H1 (cell line): ENCODE measurements around the gene MUC5AC. TPM values are rescaled to one million over a fixed set of nuclear protein-coding genes. Genes with fewer than 3 reads are reported as not detected.

Source experiments
- CTCF ChIA-PET: fragments of 300-600 bp; sonication (Branson Sonifier 250); formaldehyde crosslinking; loops from one replicate; lab custom pipeline; 2021; ENCODE audit not compliant: partially characterized antibody; lab: Charles Lee
- POLR2A ChIA-PET: fragments of 300-600 bp; sonication (Branson Sonifier 250); formaldehyde crosslinking; loops from one replicate; lab custom pipeline; 2021; ENCODE audit warnings: inconsistent platforms; ENCODE audit not compliant: partially characterized antibody; lab: Charles Lee
- DNase-seq, 2 experiments: peaks; one replicate each; pipeline versions ENCODE4 v3.0.0 to v3.0.0-alpha.2; 2010 to 2022; ENCODE audit warnings: low spot score in 2 of 2, low read depth in 1 of 2, mixed read lengths in 1 of 2
- FAIRE-seq: peaks from 2 replicates; lab custom pipeline; 2011; peaks lifted over from hg19 to GRCh38; lab: Jason Lieb, UNC
- H2AFZ ChIP-seq: 2 replicates; pipeline ENCODE4 v1.8.1; 2012; ENCODE audit warnings: low read length, inconsistent platforms
- H2AK5ac ChIP-seq: 2 replicates; pipeline ENCODE4 v1.6.1; 2013; ENCODE audit warnings: low read depth, low read length
- H2BK120ac ChIP-seq: replicated peaks from 2 replicates; pipeline ENCODE3; 2013; ENCODE audit warnings: low read depth, low read length, inconsistent platforms
- H2BK12ac ChIP-seq: 2 replicates; pipeline ENCODE4 v1.6.1; 2013; ENCODE audit warnings: low read depth, low read length
- H2BK15ac ChIP-seq: 2 replicates; pipeline ENCODE4 v1.6.1; 2013; ENCODE audit warnings: low read length
- H2BK20ac ChIP-seq: 2 replicates; pipeline ENCODE4 v1.6.1; 2013; ENCODE audit warnings: low read length
- H2BK5ac ChIP-seq: 2 replicates; pipeline ENCODE4 v1.6.1; 2013; ENCODE audit warnings: low read depth, low read length
- H3K14ac ChIP-seq: 2 replicates; pipeline ENCODE4 v1.6.1; 2013; ENCODE audit warnings: inconsistent platforms; ENCODE audit not compliant: insufficient read length
- H3K18ac ChIP-seq: 2 replicates; pipeline ENCODE4 v1.6.1; 2013; ENCODE audit warnings: low read length; ENCODE audit errors: extremely low read depth
- H3K23ac ChIP-seq: 2 replicates; pipeline ENCODE4 v1.6.1; 2013; ENCODE audit warnings: inconsistent platforms; ENCODE audit not compliant: insufficient read length
- H3K23me2 ChIP-seq: 2 replicates; pipeline ENCODE4 v1.6.1; 2013; ENCODE audit warnings: low read depth, low read length
- H3K27ac ChIP-seq: 2 replicates; pipeline ENCODE4 v1.6.1; 2011; ENCODE audit warnings: low read depth, low read length, inconsistent platforms
- H3K27me3 ChIP-seq, 4 experiments: replicated peaks in 1 of 4; 1 replicate in 1 of 4; 2 replicates in 3 of 4; pipeline versions ENCODE4 v1.6.1 to v1.8.1; 2011 to 2013; ENCODE audit warnings: low read length in 3 of 4, mild to moderate bottlenecking in 3 of 4, inconsistent platforms in 2 of 4, mixed read lengths in 2 of 4, moderate library complexity in 1 of 4; ENCODE audit not compliant: control insufficient read depth in 3 of 4, insufficient read depth in 3 of 4; ENCODE audit errors: extremely low read depth in 1 of 4
- H3K36me3 ChIP-seq, 4 experiments: 2 replicates each; pipeline versions ENCODE4 v1.6.1 to v1.8.1; 2011 to 2013; ENCODE audit warnings: mild to moderate bottlenecking in 4 of 4, low read length in 3 of 4, moderate library complexity in 2 of 4, control low read depth in 1 of 4, inconsistent platforms in 1 of 4; ENCODE audit not compliant: insufficient read depth in 4 of 4, control insufficient read depth in 2 of 4
- H3K4ac ChIP-seq: replicated peaks from 2 replicates; pipeline ENCODE3; 2013; ENCODE audit warnings: low read length, low read depth, mixed read lengths, inconsistent platforms; ENCODE audit not compliant: insufficient read length
- H3K4me1 ChIP-seq, 4 experiments: replicated peaks in 1 of 4; 1 replicate in 1 of 4; 2 replicates in 3 of 4; pipeline versions ENCODE4 v1.6.1 to v1.8.1; 2011 to 2013; ENCODE audit warnings: low read length in 3 of 4, inconsistent platforms in 2 of 4, mixed read lengths in 1 of 4; ENCODE audit not compliant: insufficient read depth in 4 of 4, control insufficient read depth in 3 of 4
- H3K4me2 ChIP-seq, 2 experiments: 2 replicates each; pipeline versions ENCODE4 v1.6.1 to v1.8.1; 2011 to 2013; ENCODE audit warnings: low read depth in 2 of 2, low read length in 2 of 2, control low read depth in 1 of 2, inconsistent platforms in 1 of 2, mild to moderate bottlenecking in 1 of 2; ENCODE audit not compliant: insufficient read depth in 1 of 2
- H3K4me3 ChIP-seq, 4 experiments: fragments of 200-600, 300-600 bp in 1 of 4; sonication (generic), shearing (Covaris generic), sonication (Bioruptor Twin) in 1 of 4; 2 replicates each; pipeline versions ENCODE4 v1.5.1 to v1.8.1; 2011 to 2016; ENCODE audit warnings: low read length in 4 of 4, low read depth in 3 of 4, control low read depth in 2 of 4, inconsistent platforms in 2 of 4, mild to moderate bottlenecking in 2 of 4, mixed read lengths in 1 of 4, moderate library complexity in 1 of 4; ENCODE audit not compliant: insufficient read depth in 2 of 4; ENCODE audit errors: extremely low read depth in 1 of 4
- H3K56ac ChIP-seq: replicated peaks from 2 replicates; pipeline ENCODE3; 2013; ENCODE audit warnings: low read depth, mild to moderate bottlenecking, mixed read lengths, low read length, inconsistent platforms; ENCODE audit not compliant: insufficient read length
- H3K79me1 ChIP-seq: 2 replicates; pipeline ENCODE4 v1.6.1; 2013; ENCODE audit warnings: low read depth, low read length, control low read depth
- H3K79me2 ChIP-seq, 2 experiments: 2 replicates each; pipeline versions ENCODE4 v1.6.1 to v1.8.1; 2012 to 2013; ENCODE audit warnings: low read length in 2 of 2, mild to moderate bottlenecking in 2 of 2, inconsistent platforms in 1 of 2; ENCODE audit not compliant: insufficient read depth in 2 of 2, control insufficient read depth in 1 of 2
- H3K9ac ChIP-seq, 4 experiments: replicated peaks in 1 of 4; 1 replicate in 1 of 4; 2 replicates in 3 of 4; pipeline versions ENCODE4 v1.6.1 to v1.8.1; 2011 to 2013; ENCODE audit warnings: low read depth in 3 of 4, low read length in 3 of 4, control low read depth in 2 of 4, mild to moderate bottlenecking in 2 of 4, moderate library complexity in 2 of 4, inconsistent platforms in 1 of 4; ENCODE audit errors: extremely low read depth in 1 of 4
- H3K9me3 ChIP-seq, 2 experiments: 2 replicates each; pipeline versions ENCODE4 v1.6.1 to v1.8.1; 2012 to 2013; ENCODE audit warnings: mild to moderate bottlenecking in 2 of 2, moderate library complexity in 2 of 2, control low read depth in 1 of 2, inconsistent platforms in 1 of 2, low read depth in 1 of 2, low read length in 1 of 2, mixed read lengths in 1 of 2; ENCODE audit not compliant: insufficient read depth in 2 of 2
- H4K20me1 ChIP-seq, 2 experiments: replicated peaks in 1 of 2; 2 replicates each; pipeline versions ENCODE3 to v1.8.1; 2011 to 2013; ENCODE audit warnings: inconsistent platforms in 2 of 2, low read length in 2 of 2, mild to moderate bottlenecking in 1 of 2; ENCODE audit not compliant: insufficient read depth in 2 of 2, control insufficient read depth in 1 of 2
- H4K5ac ChIP-seq: 2 replicates; pipeline ENCODE4 v1.6.1; 2013; ENCODE audit warnings: low read length, low read depth, mixed read lengths, inconsistent platforms; ENCODE audit not compliant: insufficient read length
- H4K8ac ChIP-seq: 2 replicates; pipeline ENCODE4 v1.8.0; 2013; ENCODE audit warnings: mild to moderate bottlenecking, moderate library complexity, low read length, inconsistent platforms; ENCODE audit not compliant: insufficient read depth; ENCODE audit errors: extremely low read depth
- H4K91ac ChIP-seq: replicated peaks from 2 replicates; pipeline ENCODE3; 2013; ENCODE audit warnings: low read length, mixed read lengths, inconsistent platforms; ENCODE audit not compliant: insufficient read length
- BCL11A ChIP-seq, 2 experiments: IDR thresholded peaks; one replicate each; pipeline ENCODE4 v1.6.1; 2011; ENCODE audit warnings: low read depth in 2 of 2, low read length in 2 of 2, mild to moderate bottlenecking in 2 of 2
- JUN ChIP-seq: IDR thresholded peaks from 2 replicates; pipeline ENCODE4 v1.6.1; 2011; ENCODE audit warnings: low read depth, mild to moderate bottlenecking, improper control_type of control experiment, low read length
- MAFK ChIP-seq: IDR thresholded peaks from 2 replicates; pipeline ENCODE4 v1.6.1; 2012; ENCODE audit warnings: low read depth, mild to moderate bottlenecking, improper control_type of control experiment, low read length
- RNF2 ChIP-seq: fragments of 200-900, 300-1000 bp; sonication (generic); IDR thresholded peaks from 2 replicates; pipeline ENCODE4 v1.7.1; 2016; ENCODE audit warnings: borderline replicate concordance, low read depth, mild to moderate bottlenecking, antibody characterized with exemption, low read length; ENCODE audit not compliant: poor library complexity, severe bottlenecking; ENCODE audit errors: missing control alignments
- SIN3A ChIP-seq, 2 experiments: IDR thresholded peaks in 1 of 2; conservative IDR thresholded peaks in 1 of 2; 2 replicates each; pipeline ENCODE4 v1.6.1; 2011 to 2012; ENCODE audit warnings: low read length in 2 of 2, improper control_type of control experiment in 1 of 2, low read depth in 1 of 2, mild to moderate bottlenecking in 1 of 2
- SIRT6 ChIP-seq: IDR thresholded peaks from one replicate; pipeline ENCODE4 v1.7.1; 2012; ENCODE audit warnings: low read length, inconsistent platforms
- SP1 ChIP-seq: IDR thresholded peaks from 2 replicates; pipeline ENCODE4 v1.6.1; 2011; ENCODE audit warnings: low read depth, low read length
- SP2 ChIP-seq: IDR thresholded peaks from 2 replicates; pipeline ENCODE4 v1.6.1; 2012; ENCODE audit warnings: mild to moderate bottlenecking, low read length, inconsistent platforms
- TAF7 ChIP-seq: optimal IDR thresholded peaks from 2 replicates; pipeline ENCODE3; 2011; ENCODE audit warnings: low read depth, mild to moderate bottlenecking, inconsistent platforms, low read length, moderate library complexity, borderline replicate concordance
- YY1 ChIP-seq: IDR thresholded peaks from 2 replicates; pipeline ENCODE4 v1.6.1; 2011; ENCODE audit warnings: low read depth, mild to moderate bottlenecking, low read length
- WGBS, 2 experiments: shearing (Covaris generic) in 1 of 2; methylation state at CpG; one replicate each; pipeline versions ENCODE4 v1.1.6 to v1.1.7; 2013 to 2015; ENCODE audit warnings: low lambda C conversion rate in 2 of 2, mixed read lengths in 2 of 2, inconsistent platforms in 1 of 2, low coverage in 1 of 2, missing lambda C conversion rate in 1 of 2; ENCODE audit not compliant: insufficient replicate concordance in 2 of 2, insufficient coverage in 1 of 2, insufficient read length in 1 of 2; ENCODE audit errors: extremely low coverage in 1 of 2, missing lambda C conversion rate in 1 of 2; 5-methylcytosine and 5-hydroxymethylcytosine counted together
- polyA plus RNA-seq, 7 experiments: library from polyadenylated mRNA; depleted of rRNA in 3 of 7; stranded (reverse) in 5 of 7; unstranded in 2 of 7; fragments of >200 nt in 5 of 7; fragments of 200-250 nt in 2 of 7; gene quantifications; 1 replicate in 5 of 7; 2 replicates in 1 of 7; 4 replicates in 1 of 7; pipeline versions ENCODE4 v1.2.1 to v1.2.3, GENCODE V29; 2011 to 2013; ENCODE audit warnings: missing spikeins in 2 of 7, mixed read lengths in 2 of 7
- total RNA-seq: library from RNA; stranded (reverse); fragmentation: NEBNext Ultra II Directional; extraction: Animal tissue kit (Norgen Biotek cat#: 25700); gene quantifications from 2 replicates; pipeline ENCODE4 v1.2.1, GENCODE V29; 2021

MUC5AC gene
- total and polyA plus RNA-seq, 2 of the 8 experiments (the other 6 are each of a cell fraction or from before 2014, with no cell fraction given), result not detected

DNA sequence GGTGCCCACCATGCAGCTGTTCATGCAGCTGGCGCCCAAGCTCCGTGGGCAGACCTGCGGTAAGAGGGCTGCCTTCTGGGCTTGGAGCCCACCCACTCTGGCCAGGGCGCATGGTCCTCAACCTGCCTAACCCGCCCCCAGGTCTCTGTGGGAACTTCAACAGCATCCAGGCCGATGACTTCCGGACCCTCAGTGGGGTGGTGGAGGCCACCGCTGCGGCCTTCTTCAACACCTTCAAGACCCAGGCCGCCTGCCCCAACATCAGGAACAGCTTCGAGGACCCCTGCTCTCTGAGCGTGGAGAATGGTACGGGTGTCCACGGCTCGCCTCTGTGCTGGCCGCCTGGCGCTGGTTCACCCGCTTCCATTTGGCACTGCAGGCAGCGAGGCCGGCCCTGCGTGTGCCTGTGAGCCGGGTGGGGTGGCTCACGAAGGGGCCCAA, 11.0 kb downstream of the MUC5AC start:
- TF ChIP-seq SIN3A (conservative IDR thresholded peaks at IDR 0.05 in 1 of 2, IDR thresholded peaks at IDR 0.05 in 1 of 2; ENCODE audit: low read depth in 1 of 2, low read length in 2 of 2) (no peak), TAF7 (no peak), YY1 (no peak), BCL11A (IDR thresholded peaks at IDR 0.05; ENCODE audit: low read depth in 2 of 2, low read length in 2 of 2) (no peak), JUN (no peak), SIRT6 (no peak), MAFK (no peak), SP1 (no peak), RNF2 (no peak), SP2 (no peak)
- no peak for FAIRE-seq

More for the DNA sequence above, 11.0 kb downstream of the MUC5AC start:
- WGBS, 2 experiments, result 86% methylated on average over 23 of the region's 23 CpGs; no CpG with 5 or more reads in 1 of the 2 experiments
- Histone ChIP-seq H2BK20ac (no peak overlapping the region), H3K4ac (no peak overlapping the region), H3K9ac (no peak overlapping the region), H3K18ac (no peak overlapping the region), H4K5ac (no peak overlapping the region), H3K14ac (no peak overlapping the region), H4K20me1 (peaks cover 0 to 3% of the 10 kb centered on the region in 2 experiments), H2BK15ac (no peak overlapping the region), H3K23ac (no peak overlapping the region), H2BK5ac (no peak overlapping the region), H3K23me2 (peaks cover 27% of the 10 kb centered on the region; the same call in 1 of the 2 replicates), H4K8ac (no peak overlapping the region), H3K4me3 (no peak overlapping the region), H3K4me1 (no peaks in the 10 kb centered on the region), H3K27me3 (no peaks in the 10 kb centered on the region), H3K9me3 (peaks cover 25 to 44% of the 10 kb centered on the region in 2 experiments; a peak in 3 of 4 replicates), H2BK12ac (no peak overlapping the region), H3K79me2 (no peaks in the 10 kb centered on the region), H4K91ac (no peak overlapping the region), H2AFZ (no peak overlapping the region), H3K27ac (no peak overlapping the region), H2BK120ac (no peak overlapping the region), H2AK5ac (no peak overlapping the region), H3K79me1 (no peaks in the 10 kb centered on the region), H3K56ac (no peak overlapping the region), H3K36me3 (no peaks in the 10 kb centered on the region), H3K4me2 (no peak overlapping the region)
- DNase-seq, result no peak
- ChIA-PET CTCF (no interaction called here), POLR2A (no interaction called here)
